ENCODE measurements around the gene ZFAND6.

DNA sequence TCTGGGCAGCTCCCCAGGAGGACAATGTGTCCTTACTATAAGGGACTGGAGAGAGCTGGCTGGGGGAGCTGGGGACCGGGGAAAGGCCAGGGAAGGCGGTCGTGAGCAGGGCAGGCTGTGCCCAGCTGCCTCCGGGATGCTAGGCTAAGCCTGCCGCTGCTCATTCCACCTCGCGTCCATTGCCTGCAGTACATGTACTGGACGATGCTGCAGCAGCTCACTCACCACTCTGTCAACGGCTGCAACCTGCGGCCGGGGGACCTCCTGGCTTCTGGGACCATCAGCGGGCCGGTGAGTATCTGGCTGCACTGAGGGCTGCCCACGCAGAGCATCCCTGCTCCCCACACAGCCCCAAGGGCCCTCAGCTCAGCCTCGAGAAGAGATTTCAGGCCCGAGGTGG lies 120.5 kb downstream of the ZFAND6 start:
- TF ChIP-seq BHLHE40 (IDR thresholded peaks at IDR 0.05; ENCODE audit: borderline replicate concordance) (no peak), FOXK2 (IDR thresholded peaks at IDR 0.05) (no peak), ELF4 (IDR thresholded peaks at IDR 0.05) (no peak), LEF1 (IDR thresholded peaks at IDR 0.05; ENCODE audit: borderline replicate concordance) (no peak), FOXM1 (IDR thresholded peaks at IDR 0.05; ENCODE audit: borderline replicate concordance) (no peak), ARNT (IDR thresholded peaks at IDR 0.05) (no peak), SP1 (IDR thresholded peaks at IDR 0.05) (no peak), TARDBP (IDR thresholded peaks at IDR 0.05) (no peak), NFRKB (IDR thresholded peaks at IDR 0.05) (no peak), HDGF (IDR thresholded peaks at IDR 0.05; ENCODE audit: borderline replicate concordance) (no peak)
- TF ChIP-seq, protein P1, sequence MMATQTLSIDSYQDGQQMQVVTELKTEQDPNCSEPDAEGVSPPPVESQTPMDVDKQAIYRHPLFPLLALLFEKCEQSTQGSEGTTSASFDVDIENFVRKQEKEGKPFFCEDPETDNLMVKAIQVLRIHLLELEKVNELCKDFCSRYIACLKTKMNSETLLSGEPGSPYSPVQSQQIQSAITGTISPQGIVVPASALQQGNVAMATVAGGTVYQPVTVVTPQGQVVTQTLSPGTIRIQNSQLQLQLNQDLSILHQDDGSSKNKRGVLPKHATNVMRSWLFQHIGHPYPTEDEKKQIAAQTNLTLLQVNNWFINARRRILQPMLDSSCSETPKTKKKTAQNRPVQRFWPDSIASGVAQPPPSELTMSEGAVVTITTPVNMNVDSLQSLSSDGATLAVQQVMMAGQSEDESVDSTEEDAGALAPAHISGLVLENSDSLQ (IDR thresholded peaks at IDR 0.05) = no peak

Data from HEK293T (cell line).